Heart left ventricle (tissue), 13 donors: ENCODE measurements around the gene ERCC3.

Experiments used
- CTCF ChIP-seq, 12 donors: fragments of 200-600 bp; sonication (generic) in 4 of 12; IDR thresholded peaks; one replicate each; pipeline versions ENCODE4 v1.5.0 to v1.8.0; 2018 to 2022; ENCODE audit warnings: antibody characterized with exemption in 12 of 12, mild to moderate bottlenecking in 5 of 12
- POLR2A ChIP-seq, 2 donors: fragments of 450-650 bp; IDR thresholded peaks; one replicate each; pipeline ENCODE4 v1.6.1; 2017; ENCODE audit warnings: antibody characterized with exemption in 2 of 2, mild to moderate bottlenecking in 2 of 2, moderate library complexity in 2 of 2
- donor health status: ischemic (EF 13 %, LVEDD 7.1; RV severe dilation, severe dysfunction).
- donor health status: DM: no; HTN: yes; CAD: no.
- donor health status: DM: no; HTN: no; CAD: no.
- donor health status: ischemic (EF 25% LVEDD 6.9; RV normal size, moderate dysfunction).
- donor health status: ischemic (EF 25% LVEDD 5.7; RV mildly dilated, moderate dysfunction).
- donor health status: ischemic (EF 35%, LVEDD 5.7; RV mildly dilated, moderate dysfunction).
- donor health status: nonischemic (EF 11% LVEDD 7.7; RV severe dilation, severe dysfunction).
- donor health status: DM: yes; HTN: yes; CAD: no.
- donor health status: PGD.
- donor health status: ischemic (EF 29% LVEDD 5.4; RV normal size, mild dysfunction).
- donor health status: nonischemic (EF 23%, LVEDD 6.1; RV moderate dilation, normal function).

GRCh38 chr2:127332335-127332734 is 38.4 kb upstream of the ERCC3 start:
- no peak for TF ChIP-seq CTCF (IDR thresholded peaks at IDR 0.05)
- no peak for TF ChIP-seq POLR2A (IDR thresholded peaks at IDR 0.05)
